OCI-LY7 (cell line): ENCODE measurements around the gene ATOSB. TPM values are rescaled to one million over a fixed set of nuclear protein-coding genes. Genes with fewer than 3 reads are reported as not detected.

Experiments used
- BruUV-seq: library from RNA; stranded (reverse); fragments of 400-500 nt; replicated peaks from 2 replicates; lab custom pipeline; 2021; lab: Mats Ljungman, UMichigan
- CTCF ChIA-PET: fragments of 300-600 bp; sonication (Branson Sonifier 250); formaldehyde crosslinking; loops from one replicate; lab custom pipeline; 2022; ENCODE audit warnings: antibody characterized with exemption; ENCODE audit not compliant: unreplicated experiment; lab: Charles Lee
- POLR2A ChIA-PET: fragments of 300-600 bp; sonication (Branson Sonifier 250); formaldehyde crosslinking; loops from one replicate; lab custom pipeline; 2022; ENCODE audit warnings: antibody characterized with exemption; lab: Charles Lee
- DNase-seq: peaks from one replicate; pipeline ENCODE4 v3.0.0-alpha.2; 2015; ENCODE audit warnings: low spot score
- H2AFZ ChIP-seq: fragments of 200-600 bp; sonication (generic), shearing (Covaris generic); 2 replicates; pipeline ENCODE4 v1.6.1; 2014; ENCODE audit warnings: mild to moderate bottlenecking, antibody characterized with exemption, low read length, moderate library complexity
- H3K27ac ChIP-seq: fragments of 200-600 bp; sonication (generic); 2 replicates; pipeline ENCODE4 v1.5.1; 2014; ENCODE audit warnings: mixed run types, low read depth, mild to moderate bottlenecking, moderate library complexity, low read length, inconsistent platforms; ENCODE audit not compliant: poor library complexity, severe bottlenecking
- H3K36me3 ChIP-seq: fragments of 200-600 bp; sonication (generic); 2 replicates; pipeline ENCODE4 v1.6.1; 2014; ENCODE audit warnings: mild to moderate bottlenecking, antibody characterized with exemption, low read length, moderate library complexity, mixed read lengths; ENCODE audit not compliant: insufficient read depth
- H3K4me1 ChIP-seq: fragments of 200-600 bp; sonication (generic); 2 replicates; pipeline ENCODE4 v1.5.1; 2014; ENCODE audit warnings: mild to moderate bottlenecking, low read length; ENCODE audit not compliant: insufficient read depth, poor library complexity, severe bottlenecking
- H3K4me2 ChIP-seq: fragments of 200-600 bp; sonication (generic); 2 replicates; pipeline ENCODE4 v1.6.1; 2014; ENCODE audit warnings: mild to moderate bottlenecking, low read length
- H3K4me3 ChIP-seq: fragments of 200-600 bp; sonication (generic); 2 replicates; pipeline ENCODE4 v1.5.1; 2014; ENCODE audit warnings: mild to moderate bottlenecking, low read depth, low read length; ENCODE audit not compliant: poor library complexity, severe bottlenecking
- H3K79me2 ChIP-seq: fragments of 200-600 bp; sonication (generic); 2 replicates; pipeline ENCODE4 v1.6.1; 2016; ENCODE audit warnings: low read depth, mild to moderate bottlenecking, low read length, moderate library complexity, mixed read lengths; ENCODE audit not compliant: insufficient read depth
- H3K9me2 ChIP-seq: fragments of 200-600 bp; sonication (generic); 2 replicates; pipeline ENCODE4 v1.6.1; 2016; ENCODE audit warnings: mild to moderate bottlenecking, low read length, mixed read lengths; ENCODE audit not compliant: insufficient read depth
- H3K9me3 ChIP-seq: fragments of 200-600 bp; sonication (generic); 2 replicates; pipeline ENCODE4 v1.6.1; 2014; ENCODE audit warnings: mild to moderate bottlenecking, mixed run types, low read length, mixed read lengths
- H4K20me1 ChIP-seq: fragments of 200-600 bp; sonication (generic); 2 replicates; pipeline ENCODE4 v1.6.1; 2014; ENCODE audit warnings: mild to moderate bottlenecking, antibody characterized with exemption, low read length, moderate library complexity, mixed read lengths; ENCODE audit not compliant: insufficient read depth
- CTCF ChIP-seq: fragments of 200-600 bp; sonication (generic); conservative IDR thresholded peaks from 2 replicates; pipeline ENCODE4 v1.5.1; 2014; ENCODE audit warnings: mild to moderate bottlenecking, antibody characterized with exemption, low read length, moderate library complexity, mixed read lengths
- EZH2phosphoT487 ChIP-seq: fragments of 200-600 bp; sonication (generic); IDR thresholded peaks from 2 replicates; pipeline ENCODE4 v1.6.1; 2018; ENCODE audit warnings: low read depth, borderline replicate concordance, mild to moderate bottlenecking, mixed run types, antibody characterized with exemption, low read length, moderate library complexity, mixed read lengths
- intact Hi-C: fragments of 100-400 bp; cut with micrococcal nuclease; formaldehyde crosslinking; loops from one replicate; pipeline ENCODE4 v1.10.0; 2022; ENCODE audit not compliant: unreplicated experiment
- total RNA-seq, 2 experiments: library from RNA; depleted of rRNA in 1 of 2; stranded (reverse); fragments of >200 nt in 1 of 2; shearing (Covaris generic) in 1 of 2; gene quantifications; 2 replicates each; pipeline ENCODE4 v1.2.3, GENCODE V29; 2014 to 2022

ATOSB gene
- total RNA-seq, 2 experiments from 2014 or later: 1.4 to 4.7 TPM

GRCh38 chr9:35142037-35142436, 26.4 kb upstream of the ATOSB start:
- peaks cover 21% of the 10 kb centered on the region; the same call in 1 of the 2 replicates for H3K9me3 ChIP-seq
- H3K79me2 ChIP-seq: no peaks in the 10 kb centered on the region
- ChIA-PET CTCF (no interaction called here), POLR2A (no interaction called here)
- no peak overlapping the region for H3K27ac ChIP-seq
- DNase-seq: no peak
- no TSS peak for BruUV-seq
- no peaks in the 10 kb centered on the region for H3K9me2 ChIP-seq
- no peak overlapping the region for H2AFZ ChIP-seq
- no peaks in the 10 kb centered on the region for H3K4me1 ChIP-seq
- intact Hi-C loops: no loop called here
- H3K4me2 ChIP-seq: no peak overlapping the region
- TF ChIP-seq CTCF (no peak), EZH2phosphoT487 (no peak)
- H3K4me3 ChIP-seq: no peak overlapping the region
- H4K20me1 ChIP-seq: no peaks in the 10 kb centered on the region
- no peaks in the 10 kb centered on the region for H3K36me3 ChIP-seq

- Histone ChIP-seq H4K20me1 (no peaks in the 10 kb centered on the region), H3K4me3 (no peak overlapping the region), H3K9me3 (peaks cover 21% of the 10 kb centered on the region; the same call in 1 of the 2 replicates), H3K4me1 (no peaks in the 10 kb centered on the region), H2AFZ (no peak overlapping the region), H3K4me2 (no peak overlapping the region), H3K79me2 (no peaks in the 10 kb centered on the region), H3K36me3 (no peaks in the 10 kb centered on the region), H3K9me2 (no peaks in the 10 kb centered on the region), H3K27ac (no peak overlapping the region)
- DNase-seq: no peak
- no TSS peak for BruUV-seq
- ChIA-PET CTCF (no interaction called here), POLR2A (interaction anchor here (0.9 kb wide), 1 partner anchor 284 kb away, joined by 3 read pairs; no protein-coding TSS in a partner anchor)
- intact Hi-C loops: no loop called here
- TF ChIP-seq CTCF (no peak), EZH2phosphoT487 (no peak)
These were observed 24.4 kb upstream of the ATOSB start for GRCh38 chr9:35140093-35140492.

GRCh38 chr9:35136866-35137265, 21.2 kb upstream of the ATOSB start:
- no peak overlapping the region for H2AFZ ChIP-seq
- POLR2A ChIA-PET: interaction anchor here (1.1 kb wide), 1 partner anchor 26 kb away, joined by 3 read pairs; no protein-coding TSS in a partner anchor
- no peak overlapping the region for H3K4me3 ChIP-seq
- H3K36me3 ChIP-seq: no peaks in the 10 kb centered on the region
- H3K9me2 ChIP-seq: no peaks in the 10 kb centered on the region
- no peaks in the 10 kb centered on the region for H4K20me1 ChIP-seq
- H3K4me2 ChIP-seq: no peak overlapping the region
- H3K79me2 ChIP-seq: no peaks in the 10 kb centered on the region
- BruUV-seq: no TSS peak
- no peak overlapping the region for H3K27ac ChIP-seq
- no peaks in the 10 kb centered on the region for H3K4me1 ChIP-seq
- H3K9me3 ChIP-seq: peaks cover 5% of the 10 kb centered on the region; the same call in 1 of the 2 replicates
- intact Hi-C loops: no loop called here
- CTCF ChIA-PET: no interaction called here
- no peak for DNase-seq
- TF ChIP-seq CTCF: no peak
